ENCODE results near the gene PIP5K1B.
A peak's percentile ranks its signal among the peaks of the same experiment; 100 is the strongest.

The PIP5K1B gene

DNA sequence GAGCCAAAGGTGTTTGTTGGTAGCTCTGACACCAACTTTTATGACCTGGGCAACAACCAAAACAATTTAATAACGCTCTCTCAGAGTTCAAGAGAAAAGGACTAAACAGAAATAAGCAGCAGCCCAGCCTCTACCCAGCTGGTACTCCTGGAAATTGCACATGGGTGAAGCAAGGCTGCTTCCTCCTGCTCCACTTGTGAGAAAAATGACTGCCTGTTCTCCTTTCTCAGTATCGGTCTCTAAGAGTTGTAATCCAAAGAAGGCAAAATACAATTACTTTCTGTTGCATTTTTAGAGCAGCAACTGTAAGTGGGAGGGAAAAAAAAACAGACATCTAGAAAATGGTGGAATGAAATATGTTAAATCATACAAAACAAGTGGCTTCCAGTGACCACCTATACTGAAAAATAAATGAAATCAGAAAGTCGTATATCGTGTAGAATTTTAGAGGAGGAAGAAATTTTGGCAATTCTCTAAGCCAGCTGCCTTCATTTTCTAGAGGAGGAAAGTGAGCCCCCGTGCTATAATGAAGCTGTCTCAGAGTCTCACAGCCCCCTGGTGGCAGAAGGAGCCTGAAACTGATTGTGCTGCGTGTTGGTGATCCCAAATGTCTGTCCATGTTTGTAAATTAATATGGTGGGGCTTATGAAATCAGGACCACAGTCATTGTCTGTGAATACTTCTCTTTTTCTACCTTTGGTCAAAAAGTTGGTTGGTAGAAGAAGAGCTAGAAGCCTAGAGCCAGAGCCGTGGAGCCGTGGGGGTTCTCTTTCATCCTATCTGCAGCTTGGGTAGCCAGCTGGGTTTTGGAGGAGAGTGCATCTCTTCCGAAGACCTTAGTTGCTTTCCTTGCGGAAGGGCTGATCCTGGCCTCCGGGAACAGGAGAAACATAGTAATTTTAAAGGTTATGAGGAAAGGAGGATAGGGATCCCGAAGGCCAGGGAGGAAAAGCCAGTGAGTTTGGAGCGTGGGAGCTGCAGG, 139.9 kb downstream of the PIP5K1B start:
- no peak for TF ChIP-seq EZH2 (optimal IDR thresholded peaks at IDR 0.05; ENCODE audit: low read depth, low read length)
- TF ChIP-seq, protein P1, sequence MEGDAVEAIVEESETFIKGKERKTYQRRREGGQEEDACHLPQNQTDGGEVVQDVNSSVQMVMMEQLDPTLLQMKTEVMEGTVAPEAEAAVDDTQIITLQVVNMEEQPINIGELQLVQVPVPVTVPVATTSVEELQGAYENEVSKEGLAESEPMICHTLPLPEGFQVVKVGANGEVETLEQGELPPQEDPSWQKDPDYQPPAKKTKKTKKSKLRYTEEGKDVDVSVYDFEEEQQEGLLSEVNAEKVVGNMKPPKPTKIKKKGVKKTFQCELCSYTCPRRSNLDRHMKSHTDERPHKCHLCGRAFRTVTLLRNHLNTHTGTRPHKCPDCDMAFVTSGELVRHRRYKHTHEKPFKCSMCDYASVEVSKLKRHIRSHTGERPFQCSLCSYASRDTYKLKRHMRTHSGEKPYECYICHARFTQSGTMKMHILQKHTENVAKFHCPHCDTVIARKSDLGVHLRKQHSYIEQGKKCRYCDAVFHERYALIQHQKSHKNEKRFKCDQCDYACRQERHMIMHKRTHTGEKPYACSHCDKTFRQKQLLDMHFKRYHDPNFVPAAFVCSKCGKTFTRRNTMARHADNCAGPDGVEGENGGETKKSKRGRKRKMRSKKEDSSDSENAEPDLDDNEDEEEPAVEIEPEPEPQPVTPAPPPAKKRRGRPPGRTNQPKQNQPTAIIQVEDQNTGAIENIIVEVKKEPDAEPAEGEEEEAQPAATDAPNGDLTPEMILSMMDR (IDR thresholded peaks at IDR 0.05; ENCODE audit: low read length) = peak; percentile 79
- Histone ChIP-seq H3K4me2 (ENCODE audit: low read depth, low read length) (peak overlapping the region; percentile 69), H3K9me3 (replicated peaks; ENCODE audit: insufficient read depth, low read length) (no peaks in the 10 kb centered on the region), H2AFZ (ENCODE audit: low read length) (peak overlapping the region; percentile 72), H3K4me1 (ENCODE audit: low read length) (peaks cover 41% of the 10 kb centered on the region), H3K4me3 (ENCODE audit: low read length) (peak overlapping the region; percentile 47), H3F3A (ENCODE audit: insufficient read depth, low read length) (peaks cover 17% of the 10 kb centered on the region), H3K36me3 (replicated peaks; ENCODE audit: insufficient read depth, low read length) (no peaks in the 10 kb centered on the region), H3K27me3 (replicated peaks; ENCODE audit: insufficient read depth, low read length) (no peaks in the 10 kb centered on the region), H3K79me2 (ENCODE audit: low read length) (0 out of 2 replicates have a peak, but pooled peaks cover 4% of the 10 kb centered on the region), H3K9ac (ENCODE audit: low read length) (peak overlapping the region; percentile 51), H3K9me2 (replicated peaks; ENCODE audit: insufficient read depth, low read length) (no peaks in the 10 kb centered on the region), H4K20me1 (ENCODE audit: insufficient read depth, low read length) (no peaks in the 10 kb centered on the region), H3K27ac (ENCODE audit: low read length) (peak overlapping the region; percentile 83)
- DNase-seq = peak; percentile 74

DNA sequence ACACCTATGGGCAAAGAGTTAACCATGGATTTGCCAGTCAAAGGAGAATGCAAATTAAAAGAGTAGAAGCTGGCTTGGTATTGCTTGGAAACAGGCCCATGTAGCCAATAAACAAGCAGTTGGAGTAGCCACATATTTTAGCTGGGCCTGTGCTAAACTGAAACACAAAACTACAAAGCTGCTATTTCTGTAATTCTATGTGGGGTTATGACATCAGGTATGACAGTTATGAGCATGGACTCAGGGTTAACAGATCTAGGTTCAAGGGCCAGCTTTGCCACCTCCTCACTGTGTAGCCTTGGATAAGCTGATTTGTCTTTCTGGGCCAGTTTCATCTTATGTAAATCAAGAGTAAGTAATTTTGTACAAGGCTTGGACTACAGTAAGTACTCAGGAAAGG, 142.7 kb downstream of the PIP5K1B start:
- Histone ChIP-seq H3F3A (ENCODE audit: insufficient read depth, low read length) (peaks cover 17% of the 10 kb centered on the region), H3K9me3 (replicated peaks; ENCODE audit: insufficient read depth, low read length) (no peaks in the 10 kb centered on the region), H3K27me3 (replicated peaks; ENCODE audit: insufficient read depth, low read length) (no peaks in the 10 kb centered on the region), H3K9me2 (replicated peaks; ENCODE audit: insufficient read depth, low read length) (no peaks in the 10 kb centered on the region), H3K4me1 (ENCODE audit: low read length) (peaks cover 41% of the 10 kb centered on the region), H3K9ac (ENCODE audit: low read length) (no peak overlapping the region), H3K79me2 (ENCODE audit: low read length) (0 out of 2 replicates have a peak, but pooled peaks cover 4% of the 10 kb centered on the region), H3K36me3 (replicated peaks; ENCODE audit: insufficient read depth, low read length) (no peaks in the 10 kb centered on the region), H4K20me1 (ENCODE audit: insufficient read depth, low read length) (no peaks in the 10 kb centered on the region), H3K4me3 (ENCODE audit: low read length) (no peak overlapping the region), H2AFZ (ENCODE audit: low read length) (no peak overlapping the region), H3K4me2 (ENCODE audit: low read depth, low read length) (0 out of 2 replicates have a peak overlapping the region, but pooled peaks have one; percentile 7), H3K27ac (ENCODE audit: low read length) (peak overlapping the region; percentile 33; the same call in 1 of the 2 replicates)
- TF ChIP-seq EZH2phosphoT487 (IDR thresholded peaks at IDR 0.05; ENCODE audit: low read length) (no peak), EZH2 (optimal IDR thresholded peaks at IDR 0.05; ENCODE audit: low read depth, low read length) (no peak)
- TF ChIP-seq, protein P1 (IDR thresholded peaks at IDR 0.05; ENCODE audit: low read length) = no peak
- DNase-seq = peak; percentile 47

DNA sequence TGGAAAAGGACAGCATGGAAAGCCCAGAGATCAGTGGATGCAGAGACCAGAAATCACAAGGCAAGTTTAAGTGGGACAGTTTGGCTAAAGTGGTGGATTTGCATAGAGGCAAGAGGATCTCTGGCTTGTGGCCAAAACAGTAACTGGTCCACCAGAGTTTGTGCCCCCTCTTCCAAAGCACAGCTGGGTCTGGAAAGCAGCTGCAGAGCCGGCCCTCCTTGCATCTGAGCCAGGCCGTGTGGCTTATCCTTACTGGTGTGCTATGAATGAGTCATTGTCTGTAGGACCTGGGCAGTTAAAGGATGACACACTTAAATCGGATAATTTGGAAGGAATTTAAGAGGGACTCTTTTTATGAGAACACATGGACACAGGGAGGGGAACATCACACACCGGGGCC, 146.6 kb downstream of the PIP5K1B start:
- DNase-seq = no peak
- Histone ChIP-seq H2AFZ (ENCODE audit: low read length) (no peak overlapping the region), H3K79me2 (ENCODE audit: low read length) (no peaks in the 10 kb centered on the region), H3K9me2 (replicated peaks; ENCODE audit: insufficient read depth, low read length) (no peaks in the 10 kb centered on the region), H3K36me3 (replicated peaks; ENCODE audit: insufficient read depth, low read length) (no peaks in the 10 kb centered on the region), H3F3A (ENCODE audit: insufficient read depth, low read length) (no peaks in the 10 kb centered on the region), H3K27me3 (replicated peaks; ENCODE audit: insufficient read depth, low read length) (no peaks in the 10 kb centered on the region), H4K20me1 (ENCODE audit: insufficient read depth, low read length) (no peaks in the 10 kb centered on the region), H3K27ac (ENCODE audit: low read length) (no peak overlapping the region), H3K4me2 (ENCODE audit: low read depth, low read length) (no peak overlapping the region), H3K9me3 (replicated peaks; ENCODE audit: insufficient read depth, low read length) (no peaks in the 10 kb centered on the region), H3K9ac (ENCODE audit: low read length) (no peak overlapping the region), H3K4me3 (ENCODE audit: low read length) (no peak overlapping the region), H3K4me1 (ENCODE audit: low read length) (peaks cover 15% of the 10 kb centered on the region)
- TF ChIP-seq EZH2 (optimal IDR thresholded peaks at IDR 0.05; ENCODE audit: low read depth, low read length) = no peak
- TF ChIP-seq EZH2phosphoT487 (IDR thresholded peaks at IDR 0.05; ENCODE audit: low read length) = no peak
- TF ChIP-seq, protein P1 (IDR thresholded peaks at IDR 0.05; ENCODE audit: low read length) = no peak

All from MM.1S (cell line).